ENCODE measurements around the gene RTN4R. TPM values are rescaled to one million over a fixed set of nuclear protein-coding genes. Genes with fewer than 3 reads are reported as not detected.
"Not testable (repeated sequence)": the region's sequence is repeated elsewhere in the genome, so short reads cannot be mapped to it uniquely, and the experiment has no call there.

RTN4R gene
- total RNA-seq, 1 donor = under 0.01 TPM

- TF ChIP-seq, protein P1, sequence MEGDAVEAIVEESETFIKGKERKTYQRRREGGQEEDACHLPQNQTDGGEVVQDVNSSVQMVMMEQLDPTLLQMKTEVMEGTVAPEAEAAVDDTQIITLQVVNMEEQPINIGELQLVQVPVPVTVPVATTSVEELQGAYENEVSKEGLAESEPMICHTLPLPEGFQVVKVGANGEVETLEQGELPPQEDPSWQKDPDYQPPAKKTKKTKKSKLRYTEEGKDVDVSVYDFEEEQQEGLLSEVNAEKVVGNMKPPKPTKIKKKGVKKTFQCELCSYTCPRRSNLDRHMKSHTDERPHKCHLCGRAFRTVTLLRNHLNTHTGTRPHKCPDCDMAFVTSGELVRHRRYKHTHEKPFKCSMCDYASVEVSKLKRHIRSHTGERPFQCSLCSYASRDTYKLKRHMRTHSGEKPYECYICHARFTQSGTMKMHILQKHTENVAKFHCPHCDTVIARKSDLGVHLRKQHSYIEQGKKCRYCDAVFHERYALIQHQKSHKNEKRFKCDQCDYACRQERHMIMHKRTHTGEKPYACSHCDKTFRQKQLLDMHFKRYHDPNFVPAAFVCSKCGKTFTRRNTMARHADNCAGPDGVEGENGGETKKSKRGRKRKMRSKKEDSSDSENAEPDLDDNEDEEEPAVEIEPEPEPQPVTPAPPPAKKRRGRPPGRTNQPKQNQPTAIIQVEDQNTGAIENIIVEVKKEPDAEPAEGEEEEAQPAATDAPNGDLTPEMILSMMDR (IDR thresholded peaks at IDR 0.05; ENCODE audit: extremely low read depth, low read depth, low read length) = no peak
Observed at GRCh38 chr22:20264614-20265452, 3.3 kb downstream of the RTN4R start.

DNA sequence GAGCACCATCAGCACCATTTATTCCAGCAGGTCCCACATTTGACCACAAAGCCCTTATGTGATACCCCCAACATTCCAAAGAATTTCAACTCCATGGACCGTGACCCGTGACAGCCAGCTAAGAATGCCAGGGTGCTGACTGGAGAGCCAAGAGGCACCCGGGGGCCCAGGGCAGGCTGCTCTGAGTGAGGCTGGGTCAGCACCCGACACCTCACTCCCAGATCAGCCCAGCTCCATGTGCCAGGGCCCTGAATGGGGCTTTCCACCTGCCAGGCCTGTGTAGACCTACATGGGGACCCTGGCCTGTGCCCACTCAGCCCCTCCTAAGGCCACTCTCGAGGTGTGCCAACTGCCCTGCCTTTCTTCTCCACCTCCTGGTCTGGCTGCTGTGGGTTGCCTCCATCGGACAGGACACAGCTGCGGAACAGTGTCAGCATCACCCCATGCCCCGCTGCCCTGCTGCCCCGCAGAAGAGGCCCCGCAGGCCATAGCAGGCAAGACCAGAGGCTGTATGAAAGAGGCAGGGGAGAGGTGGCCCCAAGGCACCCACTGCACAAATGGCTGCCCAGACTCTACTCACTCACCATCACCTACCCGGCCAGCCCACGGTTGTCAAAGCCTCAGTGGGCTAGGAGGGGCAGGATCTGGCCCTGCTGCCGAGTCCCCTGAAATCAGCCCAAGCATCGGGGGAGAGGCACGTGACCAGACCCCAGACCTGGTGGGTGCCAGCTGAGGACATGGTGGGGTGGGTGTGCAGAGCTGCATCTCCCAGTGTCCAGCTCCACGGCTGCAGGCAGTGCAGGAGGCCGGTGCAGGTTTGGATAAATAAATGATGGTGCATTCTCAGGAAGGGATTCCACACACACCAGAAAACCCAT lies 4.5 kb downstream of the RTN4R start:
- H3K4me1 ChIP-seq (ENCODE audit: insufficient read depth, low read length); H3K36me3 ChIP-seq (ENCODE audit: insufficient read depth, low read length); H3K79me2 ChIP-seq (ENCODE audit: insufficient read depth, low read length); H2AFZ ChIP-seq (ENCODE audit: low read length); H3K27me3 ChIP-seq (ENCODE audit: insufficient read depth, low read length); H3K9me3 ChIP-seq (ENCODE audit: low read depth, low read length); H3K4me2 ChIP-seq (ENCODE audit: insufficient read depth, low read length); H3K4me3 ChIP-seq (ENCODE audit: insufficient read depth, low read length); H3K27ac ChIP-seq (ENCODE audit: low read depth, low read length); DNase-seq (ENCODE audit: insufficient read length, low spot score, missing footprints); H4K20me1 ChIP-seq (ENCODE audit: insufficient read depth, low read length): not testable (repeated sequence)

More at GRCh38 chr22:20264614-20265452, 3.3 kb downstream of the RTN4R start:
- Histone ChIP-seq H3K9me3 (ENCODE audit: low read depth, low read length) (no peaks in the 10 kb centered on the region), H3K4me1 (ENCODE audit: insufficient read depth, low read length) (no peaks in the 10 kb centered on the region), H2AFZ (ENCODE audit: low read length) (no peak overlapping the region), H3K4me3 (ENCODE audit: insufficient read depth, low read length) (no peak overlapping the region), H3K27me3 (ENCODE audit: insufficient read depth, low read length) (peaks cover 6% of the 10 kb centered on the region), H3K79me2 (ENCODE audit: insufficient read depth, low read length) (no peaks in the 10 kb centered on the region), H3K27ac (ENCODE audit: low read depth, low read length) (no peak overlapping the region), H3K36me3 (ENCODE audit: insufficient read depth, low read length) (no peaks in the 10 kb centered on the region), H3K4me2 (ENCODE audit: insufficient read depth, low read length) (no peak overlapping the region), H4K20me1 (ENCODE audit: insufficient read depth, low read length) (no peaks in the 10 kb centered on the region)
- DNase-seq (ENCODE audit: insufficient read length, low spot score, missing footprints) = no peak

DNA sequence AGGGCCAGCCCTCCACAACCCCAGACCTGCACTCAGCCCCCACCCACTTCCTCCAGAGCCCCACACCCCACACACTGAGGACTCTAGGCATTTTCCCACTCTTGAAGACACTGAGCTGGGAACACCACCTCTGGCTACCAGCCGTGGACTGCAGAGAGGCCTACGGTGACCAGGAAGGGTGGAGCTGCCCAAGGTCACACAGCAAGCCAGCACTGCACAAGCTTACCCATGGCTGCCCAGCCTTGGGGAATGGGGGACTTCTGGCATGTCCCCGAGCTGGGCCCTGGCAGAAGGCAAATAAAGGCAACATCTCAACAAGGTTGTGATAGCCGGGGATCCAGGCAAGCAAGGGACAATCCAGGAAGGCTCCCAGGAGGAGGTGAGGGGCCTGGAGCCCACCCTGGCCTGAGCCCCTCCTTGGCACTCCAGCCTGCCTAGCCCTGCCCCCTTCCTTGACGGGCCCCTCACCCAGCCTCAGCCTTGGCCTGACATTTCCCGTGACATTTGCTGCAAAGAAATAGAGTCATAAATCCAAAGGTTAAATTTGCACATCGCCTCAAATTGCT lies 5.5 kb downstream of the RTN4R start:
- Histone ChIP-seq H3K79me2 (ENCODE audit: insufficient read depth, low read length) (no peaks in the 10 kb centered on the region), H3K36me3 (ENCODE audit: insufficient read depth, low read length) (no peaks in the 10 kb centered on the region), H4K20me1 (ENCODE audit: insufficient read depth, low read length) (no peaks in the 10 kb centered on the region), H2AFZ (ENCODE audit: low read length) (no peak overlapping the region), H3K4me3 (ENCODE audit: insufficient read depth, low read length) (no peak overlapping the region), H3K9me3 (ENCODE audit: low read depth, low read length) (no peaks in the 10 kb centered on the region), H3K4me1 (ENCODE audit: insufficient read depth, low read length) (no peaks in the 10 kb centered on the region), H3K27me3 (ENCODE audit: insufficient read depth, low read length) (peaks cover 6% of the 10 kb centered on the region), H3K27ac (ENCODE audit: low read depth, low read length) (no peak overlapping the region), H3K4me2 (ENCODE audit: insufficient read depth, low read length) (no peak overlapping the region)
- TF ChIP-seq, protein P1 (IDR thresholded peaks at IDR 0.05; ENCODE audit: extremely low read depth, low read depth, low read length) = no peak
- DNase-seq (ENCODE audit: insufficient read length, low spot score, missing footprints) = no peak

- H3K27ac ChIP-seq (ENCODE audit: low read depth, low read length) = no peak overlapping the region
- H3K4me3 ChIP-seq (ENCODE audit: insufficient read depth, low read length) = no peak overlapping the region
- H3K79me2 ChIP-seq (ENCODE audit: insufficient read depth, low read length) = no peaks in the 10 kb centered on the region
- H3K27me3 ChIP-seq (ENCODE audit: insufficient read depth, low read length) = peaks cover 2% of the 10 kb centered on the region
- no peak overlapping the region for H2AFZ ChIP-seq (ENCODE audit: low read length)
- H4K20me1 ChIP-seq (ENCODE audit: insufficient read depth, low read length) = no peaks in the 10 kb centered on the region
- H3K4me1 ChIP-seq (ENCODE audit: insufficient read depth, low read length) = no peaks in the 10 kb centered on the region
- no peaks in the 10 kb centered on the region for H3K9me3 ChIP-seq (ENCODE audit: low read depth, low read length)
- H3K4me2 ChIP-seq (ENCODE audit: insufficient read depth, low read length) = no peak overlapping the region
- no peak for DNase-seq (ENCODE audit: insufficient read length, low spot score, missing footprints)
- TF ChIP-seq, protein P1 (IDR thresholded peaks at IDR 0.05; ENCODE audit: extremely low read depth, low read depth, low read length) = no peak
- no peaks in the 10 kb centered on the region for H3K36me3 ChIP-seq (ENCODE audit: insufficient read depth, low read length)
Observed at GRCh38 chr22:20261848-20262581, 6.1 kb downstream of the RTN4R start.

Measured in osteoblast (primary cell).